Type B pancreatic cell (in vitro differentiated cells): ENCODE data around the gene LPIN2. TPM values are rescaled to one million over a fixed set of nuclear protein-coding genes. Genes with fewer than 3 reads are reported as not detected.
A peak's percentile ranks its signal among the peaks of the same experiment; 100 is the strongest.

Experiments used
- DNase-seq: peaks from one replicate; pipeline ENCODE4 v3.0.0; 2021; ENCODE audit warnings: mixed read lengths; ENCODE audit not compliant: unreplicated experiment; ENCODE audit errors: extremely low spot score
- H3K27ac Mint-ChIP-seq: 2 replicates; pipeline ENCODE4 v1.8.0; 2021; ENCODE audit warnings: mild to moderate bottlenecking, mixed read lengths
- H3K27me3 Mint-ChIP-seq: 2 replicates; pipeline ENCODE4 v1.8.0; 2021; ENCODE audit warnings: mixed read lengths
- H3K36me3 Mint-ChIP-seq: 2 replicates; pipeline ENCODE4 v1.8.0; 2021; ENCODE audit warnings: mixed read lengths
- H3K4me1 Mint-ChIP-seq: one replicate; pipeline ENCODE4 v1.8.0; 2021; ENCODE audit warnings: mixed read lengths; ENCODE audit not compliant: unreplicated experiment
- H3K4me3 Mint-ChIP-seq: 2 replicates; pipeline ENCODE4 v1.8.0; 2021; ENCODE audit warnings: mild to moderate bottlenecking, mixed read lengths
- H3K9me3 Mint-ChIP-seq: 2 replicates; pipeline ENCODE4 v1.8.0; 2021; ENCODE audit warnings: mixed read lengths
- total RNA-seq: library from RNA; stranded (reverse); gene quantifications from 2 replicates; pipeline ENCODE4 v1.2.1, GENCODE V29; 2021; ENCODE audit warnings: low replicate concordance
- TF ChIP-seq, protein P1 (sequence below): fragments of 200-600 bp; sonication (generic); conservative IDR thresholded peaks from 2 replicates; pipeline ENCODE4 v1.5.0; 2021; ENCODE audit warnings: antibody characterized with exemption, mild to moderate bottlenecking

LPIN2 gene
- total RNA-seq, 1 donor from 2014 or later = 26.8 TPM

DNA sequence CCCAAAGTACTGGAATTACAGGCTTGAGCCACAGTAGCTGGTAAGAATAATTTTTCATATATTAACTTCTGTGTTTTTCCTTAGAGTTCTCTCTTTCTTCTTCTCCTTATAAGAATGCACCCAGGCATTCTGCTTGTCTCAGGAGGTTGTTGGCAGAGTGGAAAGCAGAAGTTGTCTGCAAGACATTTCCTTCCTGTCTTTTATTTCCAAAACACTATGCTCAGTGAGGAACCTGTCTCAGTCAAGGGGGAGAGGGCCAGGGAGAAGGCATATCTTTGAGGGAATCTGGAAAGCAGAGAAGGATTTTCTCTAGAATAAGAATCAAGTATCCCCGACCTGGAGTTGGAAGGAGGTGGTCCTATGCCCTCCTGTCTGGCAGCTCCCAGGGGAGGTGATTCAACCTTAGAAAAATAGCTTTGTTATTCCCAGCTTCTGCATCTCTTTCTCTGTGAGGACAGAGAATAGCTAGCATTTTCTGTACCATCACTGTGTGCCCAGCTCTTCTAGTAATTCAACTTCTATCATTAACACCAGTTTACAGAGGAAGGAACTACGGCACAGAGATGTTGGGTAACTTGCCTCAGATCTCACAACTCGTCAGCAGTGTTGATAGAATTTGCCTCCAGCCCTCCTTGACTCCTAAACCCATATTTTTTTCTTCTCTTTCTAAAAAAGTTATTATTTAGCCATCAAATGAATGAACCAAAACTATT, 3.8 kb upstream of the LPIN2 start:
- H3K4me1 Mint-ChIP-seq = peaks cover 28% of the 10 kb centered on the region
- no peaks in the 10 kb centered on the region for H3K9me3 Mint-ChIP-seq
- no peak overlapping the region for H3K27ac Mint-ChIP-seq
- H3K36me3 Mint-ChIP-seq = no peaks in the 10 kb centered on the region
- H3K27me3 Mint-ChIP-seq = peaks cover 12% of the 10 kb centered on the region
- TF ChIP-seq, protein P1, sequence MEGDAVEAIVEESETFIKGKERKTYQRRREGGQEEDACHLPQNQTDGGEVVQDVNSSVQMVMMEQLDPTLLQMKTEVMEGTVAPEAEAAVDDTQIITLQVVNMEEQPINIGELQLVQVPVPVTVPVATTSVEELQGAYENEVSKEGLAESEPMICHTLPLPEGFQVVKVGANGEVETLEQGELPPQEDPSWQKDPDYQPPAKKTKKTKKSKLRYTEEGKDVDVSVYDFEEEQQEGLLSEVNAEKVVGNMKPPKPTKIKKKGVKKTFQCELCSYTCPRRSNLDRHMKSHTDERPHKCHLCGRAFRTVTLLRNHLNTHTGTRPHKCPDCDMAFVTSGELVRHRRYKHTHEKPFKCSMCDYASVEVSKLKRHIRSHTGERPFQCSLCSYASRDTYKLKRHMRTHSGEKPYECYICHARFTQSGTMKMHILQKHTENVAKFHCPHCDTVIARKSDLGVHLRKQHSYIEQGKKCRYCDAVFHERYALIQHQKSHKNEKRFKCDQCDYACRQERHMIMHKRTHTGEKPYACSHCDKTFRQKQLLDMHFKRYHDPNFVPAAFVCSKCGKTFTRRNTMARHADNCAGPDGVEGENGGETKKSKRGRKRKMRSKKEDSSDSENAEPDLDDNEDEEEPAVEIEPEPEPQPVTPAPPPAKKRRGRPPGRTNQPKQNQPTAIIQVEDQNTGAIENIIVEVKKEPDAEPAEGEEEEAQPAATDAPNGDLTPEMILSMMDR = no peak
- no peak for DNase-seq
- H3K4me3 Mint-ChIP-seq = no peak overlapping the region

DNA sequence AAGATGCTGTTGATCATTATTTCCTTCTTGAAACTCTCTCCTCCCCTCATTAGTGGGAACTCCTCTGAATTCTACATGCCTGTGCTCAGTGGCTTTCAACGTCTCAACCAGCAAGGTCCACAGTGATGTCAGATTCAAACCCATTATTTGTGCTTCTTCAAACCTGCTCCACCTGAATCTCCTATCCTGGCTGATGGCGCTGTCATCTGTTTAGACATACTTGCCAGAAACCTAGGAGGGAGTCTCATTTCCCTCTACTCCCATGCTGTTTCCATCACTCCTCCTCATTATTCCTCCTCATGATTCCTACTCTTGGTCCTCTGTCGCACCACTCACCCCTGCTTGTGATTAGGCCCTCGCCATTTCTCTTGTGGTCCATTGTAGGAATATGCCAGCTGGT, 2.9 kb upstream of the LPIN2 start:
- Mint-ChIP-seq H3K27me3 (peaks cover 13% of the 10 kb centered on the region), H3K4me1 (peaks cover 36% of the 10 kb centered on the region), H3K4me3 (peak overlapping the region; percentile 54), H3K36me3 (no peaks in the 10 kb centered on the region), H3K9me3 (no peaks in the 10 kb centered on the region), H3K27ac (peak overlapping the region; percentile 10)
- TF ChIP-seq, protein P1 = no peak
- DNase-seq = no peak

DNA sequence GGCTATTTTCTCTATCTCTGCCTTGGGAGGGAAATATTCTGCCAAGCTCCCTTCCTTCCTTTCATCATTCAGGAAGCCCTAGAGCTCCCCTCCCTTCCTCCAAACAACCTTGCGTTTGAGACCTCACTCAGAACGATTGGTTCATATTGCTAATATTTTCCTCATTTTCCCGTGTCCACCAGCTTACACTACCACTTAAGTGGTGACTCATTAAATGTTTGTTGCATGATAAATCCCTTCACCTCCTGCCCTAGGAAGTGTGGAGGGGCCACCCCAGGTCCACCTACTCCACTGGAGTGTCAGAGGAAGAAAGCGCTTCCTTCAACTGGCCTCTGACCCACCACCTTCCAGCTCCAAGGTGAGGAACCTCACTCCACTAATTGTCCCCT, 2.3 kb upstream of the LPIN2 start:
- Mint-ChIP-seq H3K4me1 (peaks cover 41% of the 10 kb centered on the region), H3K27ac (peak overlapping the region; percentile 10), H3K4me3 (peak overlapping the region; percentile 40), H3K36me3 (peaks cover 3% of the 10 kb centered on the region), H3K27me3 (peaks cover 13% of the 10 kb centered on the region), H3K9me3 (no peaks in the 10 kb centered on the region)
- TF ChIP-seq, protein P1 = no peak
- no peak for DNase-seq

DNA sequence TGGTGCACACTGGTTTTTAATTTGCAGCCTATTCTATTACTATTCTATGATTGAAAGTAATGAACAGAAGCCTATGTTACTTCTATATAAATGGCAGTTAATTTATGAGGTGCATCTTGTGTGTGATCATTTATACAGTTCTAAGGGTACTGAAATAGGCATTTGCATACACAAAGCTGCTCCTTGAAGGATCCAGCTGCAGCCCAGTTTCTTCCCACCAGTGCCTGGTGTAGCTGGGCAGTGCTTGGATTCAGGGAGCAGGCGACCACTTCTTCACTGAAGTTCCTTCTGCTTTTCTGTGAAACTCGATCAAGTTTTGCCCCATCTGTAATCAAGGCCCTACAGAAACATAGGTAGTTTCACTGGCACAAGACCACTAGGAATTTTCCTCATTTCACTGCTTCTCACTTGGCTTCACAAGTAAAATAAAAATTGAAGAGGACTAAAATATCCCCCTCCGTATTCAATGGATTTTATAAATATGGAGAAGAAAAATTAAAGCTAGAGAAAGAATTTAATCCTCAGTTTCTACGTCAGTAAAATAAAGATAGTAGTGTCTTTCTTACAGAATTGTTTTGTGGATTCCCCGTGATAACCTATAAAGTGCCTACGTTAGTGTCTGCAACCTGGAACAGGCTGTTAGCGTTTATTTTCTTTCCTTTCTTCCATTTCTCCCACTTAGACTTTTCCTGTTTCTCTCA, 1.7 kb upstream of the LPIN2 start:
- H3K36me3 Mint-ChIP-seq = peaks cover 8% of the 10 kb centered on the region
- DNase-seq = no peak
- TF ChIP-seq, protein P1 = no peak
- H3K4me1 Mint-ChIP-seq = peaks cover 45% of the 10 kb centered on the region
- H3K27me3 Mint-ChIP-seq = peaks cover 13% of the 10 kb centered on the region
- peak overlapping the region; percentile 10 for H3K27ac Mint-ChIP-seq
- H3K4me3 Mint-ChIP-seq = peak overlapping the region; percentile 40
- H3K9me3 Mint-ChIP-seq = no peaks in the 10 kb centered on the region

DNA sequence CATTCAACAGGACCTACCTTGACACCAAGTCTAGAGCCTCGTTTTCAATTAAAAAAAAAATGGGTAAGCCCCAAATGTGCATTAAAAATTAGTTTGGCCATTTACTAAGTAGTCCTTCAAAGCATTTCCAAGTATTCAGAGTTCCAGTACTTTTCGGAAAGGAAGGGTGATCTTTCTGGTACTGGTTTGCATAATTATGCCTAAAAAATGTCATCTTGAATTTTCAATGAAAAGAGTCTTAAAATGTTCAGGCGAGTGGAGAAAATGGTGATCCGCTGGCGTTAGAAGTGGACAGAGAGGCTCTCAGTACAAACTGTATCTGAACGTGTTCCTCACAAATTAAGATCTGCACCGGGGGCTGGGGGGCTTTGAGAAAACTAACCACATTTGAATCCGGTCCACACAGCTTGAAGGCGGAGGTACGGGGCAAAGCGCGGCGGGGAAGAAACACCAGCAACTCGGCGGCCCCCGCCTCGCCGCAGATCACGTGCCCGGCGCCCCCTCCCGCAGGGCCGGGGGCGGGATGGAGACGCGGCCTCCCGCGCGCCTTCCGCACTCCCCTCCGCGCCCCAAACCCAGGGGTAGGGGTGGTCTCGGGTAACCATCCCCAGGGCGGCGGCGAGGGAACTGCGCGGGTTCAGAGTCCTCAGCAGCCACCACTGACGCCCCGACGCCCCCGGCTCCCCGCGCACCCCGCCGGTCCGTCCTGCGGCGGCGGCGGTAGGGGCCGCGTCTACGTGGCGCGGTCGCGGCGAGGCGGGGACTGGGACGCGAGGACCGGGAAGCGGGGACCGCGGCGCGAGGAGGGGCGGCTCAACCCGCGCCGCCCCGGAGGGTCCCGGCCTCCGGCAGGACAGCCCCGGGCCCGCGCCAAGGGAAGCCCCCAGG, 564 bp downstream of the LPIN2 start:
- Mint-ChIP-seq H3K27me3 (peaks cover 13% of the 10 kb centered on the region), H3K4me3 (peak overlapping the region; percentile 93), H3K36me3 (peaks cover 20% of the 10 kb centered on the region), H3K4me1 (peaks cover 45% of the 10 kb centered on the region), H3K27ac (peak overlapping the region; percentile 78), H3K9me3 (no peaks in the 10 kb centered on the region)
- peak; percentile 74 for DNase-seq
- TF ChIP-seq, protein P1 = no peak
